Ovary (tissue), 9 donors: Measurements from ENCODE around the gene TSC22D3. TPM values are rescaled to one million over a fixed set of nuclear protein-coding genes. Genes with fewer than 3 reads are reported as not detected.
A peak's percentile ranks its signal among the peaks of the same experiment; 100 is the strongest.

Experiments used
- DNase-seq, 5 donors: peaks; one replicate each; pipeline ENCODE4 v3.0.0-alpha.2; 2019 to 2020
- H3K27ac ChIP-seq, 2 donors: fragments of 200-600 bp; one replicate each; pipeline versions ENCODE4 v1.5.1 to v1.8.0; 2019 to 2022
- H3K27me3 ChIP-seq: fragments of 200-600 bp; one replicate; pipeline ENCODE4 v1.8.0; 2022
- H3K36me3 ChIP-seq: fragments of 200-600 bp; sonication (generic); one replicate; pipeline ENCODE4 v1.5.1; 2019
- H3K4me1 ChIP-seq: one replicate; pipeline ENCODE4 v1.8.1; 2013; ENCODE audit warnings: mild to moderate bottlenecking, moderate library complexity; ENCODE audit not compliant: insufficient read depth
- H3K4me3 ChIP-seq: fragments of 200-600 bp; sonication (generic); one replicate; pipeline ENCODE4 v1.5.1; 2017
- H3K9me3 ChIP-seq, 2 donors: fragments of 200-600 bp in 1 of 2; sonication (generic) in 1 of 2; one replicate each; pipeline versions ENCODE4 v1.5.1 to v1.8.1; 2013 to 2019; ENCODE audit warnings: mild to moderate bottlenecking in 1 of 2, moderate library complexity in 1 of 2
- CTCF ChIP-seq, 3 donors: fragments of 450-650 bp in 2 of 3; fragments of 200-600 bp in 1 of 3; IDR thresholded peaks; one replicate each; pipeline versions ENCODE4 v1.5.1 to v1.8.0; 2016 to 2022; ENCODE audit warnings: antibody characterized with exemption in 3 of 3, mild to moderate bottlenecking in 1 of 3
- EP300 ChIP-seq: sonication (generic); formaldehyde crosslinking; IDR thresholded peaks from one replicate; pipeline ENCODE4 v1.6.1; 2017; ENCODE audit warnings: antibody characterized with exemption
- POLR2A ChIP-seq: fragments of 450-650 bp; IDR thresholded peaks from one replicate; pipeline ENCODE4 v1.6.1; 2017; ENCODE audit warnings: antibody characterized with exemption, mild to moderate bottlenecking, moderate library complexity
- WGBS, 3 donors: extraction: QIAGEN DNeasy Blood & Tissue Kit in 1 of 3; methylation state at CpG; one replicate each; pipeline versions ENCODE4 v1.1.5 to v1.1.7; 2013 to 2017; 5-methylcytosine and 5-hydroxymethylcytosine counted together
- intact Hi-C, 4 donors: fragments of 100-400 bp; cut with DNase I; formaldehyde crosslinking; loops; one replicate each; pipeline versions ENCODE4 v1.11.0 to v1.15.1; 2022 to 2023
- polyA plus RNA-seq, 2 donors: library from polyadenylated mRNA; stranded (reverse); fragments of 200-250 nt in 1 of 2; fragments of 350-450 nt in 1 of 2; fragmentation: Illumina TruSeq in 1 of 2; extraction: RNeasy Lipid Tissue Mini Kit (QIAGEN cat#74804) in 1 of 2; gene quantifications; one replicate each; pipeline ENCODE4 v1.2.3, GENCODE V29; 2013 to 2014
- total RNA-seq, 7 donors: library from RNA; depleted of rRNA in 2 of 7; stranded (reverse); fragments of >200 nt in 2 of 7; fragmentation: NEBNext Ultra II Directional in 3 of 7; extraction: Animal tissue kit (Norgen Biotek cat#: 25700) in 3 of 7; gene quantifications; one replicate each; pipeline versions ENCODE4 v1.1.0 to v1.2.4, GENCODE V29; 2016 to 2023
- donor health status: DM: no; HTN: no; CAD: no; lungs with moderate emphysema.
- donor health status: DM: no; HTN: no; CAD: no.
- donor health status: Bipolar disorder and iron deficiency.
- donor health status: DM: yes; HTN: yes; CAD: no.
- donor health status: DM: no; HTN: no; CAD: no.
- donor health status: DM: yes; HTN: yes; CAD: no.

Gene TSC22D3
- total and polyA plus RNA-seq, 9 donors: 91.5 to 645 (median 241) TPM

- no peaks in the 10 kb centered on the region for H3K9me3 ChIP-seq
- WGBS, 3 donors: 55 to 61% (median 55%) methylated on average over 9 of the region's 9 CpGs
- intact Hi-C loops: loop anchor here in 1 of 4 donors (5.0 kb wide), 1 partner anchor 36 kb away; no protein-coding TSS in a partner anchor
Measured at GRCh38 chrX:107730991-107731766, 44.4 kb downstream of the TSC22D3 start.

GRCh38 chrX:107730298-107730655 lies 45.3 kb downstream of the TSC22D3 start:
- no peak for DNase-seq
- H3K27me3 ChIP-seq: no peaks in the 10 kb centered on the region
- H3K36me3 ChIP-seq: no peaks in the 10 kb centered on the region
- H3K4me1 ChIP-seq: peaks cover 24% of the 10 kb centered on the region
- WGBS, 3 donors: 31 to 38% (median 36%) methylated on average over 1 of the region's 1 CpG
- H3K4me3 ChIP-seq: no peak overlapping the region
- H3K27ac ChIP-seq: peak overlapping the region; percentile 67 to 75
- H3K9me3 ChIP-seq: no peaks in the 10 kb centered on the region
- TF ChIP-seq EP300 (no peak), CTCF (IDR thresholded peaks at IDR 0.05) (no peak), POLR2A (no peak)
- intact Hi-C loops: loop anchor here in 1 of 4 donors (5.0 kb wide), 1 partner anchor 37 kb away; no protein-coding TSS in a partner anchor

More at GRCh38 chrX:107730991-107731766, 44.4 kb downstream of the TSC22D3 start:
- Histone ChIP-seq H3K4me3 (no peak overlapping the region), H3K4me1 (peaks cover 21% of the 10 kb centered on the region), H3K27ac (peak overlapping the region; percentile 47 to 75), H3K27me3 (no peaks in the 10 kb centered on the region), H3K36me3 (no peaks in the 10 kb centered on the region)
- TF ChIP-seq CTCF (IDR thresholded peaks at IDR 0.05): no peak
- no peak for TF ChIP-seq EP300
- no peak for TF ChIP-seq POLR2A
- peak in 1 of 5 donors; percentile 4 for DNase-seq

- H3K27me3 ChIP-seq: no peaks in the 10 kb centered on the region
- no peaks in the 10 kb centered on the region for H3K9me3 ChIP-seq
- intact Hi-C loops: loop anchor here in 1 of 4 donors (5.0 kb wide), 1 partner anchor 38 kb away; no protein-coding TSS in a partner anchor
- WGBS, 3 donors: 34 to 51% (median 35%) methylated on average over 8 of the region's 8 CpGs
- TF ChIP-seq EP300: no peak
- TF ChIP-seq POLR2A: no peak
- TF ChIP-seq CTCF (IDR thresholded peaks at IDR 0.05): peak in 1 of 3 donors; percentile 9
- no peak overlapping the region for H3K4me3 ChIP-seq
- H3K4me1 ChIP-seq: peaks cover 24% of the 10 kb centered on the region
- no peaks in the 10 kb centered on the region for H3K36me3 ChIP-seq
- DNase-seq: peak; percentile 54 to 74 (median 69)
- H3K27ac ChIP-seq: peak overlapping the region; percentile 67 to 75
Measured at GRCh38 chrX:107729558-107730297, 45.9 kb downstream of the TSC22D3 start.

- 63 to 71% (median 68%) methylated on average over 4 of the region's 4 CpGs for WGBS, 3 donors
- no peaks in the 10 kb centered on the region for H3K9me3 ChIP-seq
Measured at GRCh38 chrX:107728371-107729099, 47.1 kb downstream of the TSC22D3 start.

More at GRCh38 chrX:107728371-107729099, 47.1 kb downstream of the TSC22D3 start:
- H3K36me3 ChIP-seq: no peaks in the 10 kb centered on the region
- H3K4me1 ChIP-seq: peaks cover 24% of the 10 kb centered on the region
- intact Hi-C loops: no loop called here
- no peaks in the 10 kb centered on the region for H3K27me3 ChIP-seq
- TF ChIP-seq EP300: no peak
- no peak for TF ChIP-seq CTCF (IDR thresholded peaks at IDR 0.05)
- no peak overlapping the region for H3K4me3 ChIP-seq
- H3K27ac ChIP-seq: peak overlapping the region; percentile 67 to 75
- DNase-seq: no peak
